Fibroblast of skin of left quadriceps (primary cell): ENCODE data around the gene TIGD6.
A peak's percentile ranks its signal among the peaks of the same experiment; 100 is the strongest.
"Not testable (repeated sequence)": the region's sequence is repeated elsewhere in the genome, so short reads cannot be mapped to it uniquely, and the experiment has no call there.

Experiments
- DNase-seq, 2 experiments: peaks; one replicate each; pipeline ENCODE4 v3.0.0-alpha.2; 2013; ENCODE audit warnings: low read depth in 2 of 2

The TIGD6 gene

GRCh38 chr5:150000256-150000989, at the start of gene TIGD6, which contains the start of gene HMGXB3:
TIGD6 (minus strand) TSS chr5:150000654; CDS start chr5:149996348, 4,306 bp downstream.
HMGXB3 (plus strand) TSS chr5:150000739; CDS start chr5:150004853, 4,114 bp downstream.
- DNase-seq, result peak; percentile 81 to 82

GRCh38 chr5:150046031-150046430, 45.6 kb upstream of the TIGD6 start:
- DNase-seq, result no peak

- no peak for DNase-seq
These were observed 45.1 kb upstream of the TIGD6 start for GRCh38 chr5:150045549-150045948.

GRCh38 chr5:150044712-150045111, 44.3 kb upstream of the TIGD6 start:
- DNase-seq, result no peak

GRCh38 chr5:150044329-150044681, 43.9 kb upstream of the TIGD6 start:
- DNase-seq, result peak; percentile 70 to 73

- DNase-seq, result peak in 1 of 2 experiments; percentile 27
These were observed 43.3 kb upstream of the TIGD6 start for GRCh38 chr5:150043657-150044328.

GRCh38 chr5:150042459-150042858, 42.0 kb upstream of the TIGD6 start:
- no peak for DNase-seq

GRCh38 chr5:150038547-150038946, 38.1 kb upstream of the TIGD6 start:
- DNase-seq, result peak; percentile 47 to 49

GRCh38 chr5:150036513-150036912, 36.1 kb upstream of the TIGD6 start:
- DNase-seq, result peak; percentile 92

GRCh38 chr5:150035139-150035895, 34.9 kb upstream of the TIGD6 start:
- DNase-seq, result no peak

- DNase-seq, result peak; percentile 81 to 82
These were observed 34.2 kb upstream of the TIGD6 start for GRCh38 chr5:150034662-150035061.

GRCh38 chr5:150033334-150033733, 32.9 kb upstream of the TIGD6 start:
- no peak for DNase-seq

- DNase-seq, result not testable (repeated sequence)
These were observed 27.6 kb upstream of the TIGD6 start for GRCh38 chr5:150028047-150028446.

GRCh38 chr5:150026682-150027172, 26.3 kb upstream of the TIGD6 start:
- DNase-seq, result no peak

GRCh38 chr5:150024346-150024984, 24.0 kb upstream of the TIGD6 start:
- no peak for DNase-seq

GRCh38 chr5:150023136-150023535, 22.7 kb upstream of the TIGD6 start:
- no peak for DNase-seq

- no peak for DNase-seq
These were observed 22.2 kb upstream of the TIGD6 start for GRCh38 chr5:150022681-150023080.

GRCh38 chr5:150022158-150022531, 21.7 kb upstream of the TIGD6 start:
- DNase-seq, result peak; percentile 60 to 62

- DNase-seq, result no peak
These were observed 21.2 kb upstream of the TIGD6 start for GRCh38 chr5:150021491-150022157.

- no peak for DNase-seq
These were observed 19.8 kb upstream of the TIGD6 start for GRCh38 chr5:150020249-150020648.
